Stomach (tissue), 9 donors: ENCODE data around the gene SIRT2. TPM values are rescaled to one million over a fixed set of nuclear protein-coding genes. Genes with fewer than 3 reads are reported as not detected.

Experiments
- DNase-seq, 2 donors: peaks; one replicate each; pipeline versions ENCODE4 v3.0.0 to v3.0.0-alpha.2; 2013 to 2019
- H3K27ac ChIP-seq, 5 donors: fragments of 200-600 bp in 4 of 5; sonication (generic) in 4 of 5; one replicate each; pipeline ENCODE4 v1.5.1; 2013 to 2019; ENCODE audit warnings: mild to moderate bottlenecking in 1 of 5, moderate library complexity in 1 of 5
- H3K27me3 ChIP-seq, 3 donors: fragments of 200-600 bp; sonication (generic); one replicate each; pipeline ENCODE4 v1.5.1; 2017 to 2019; ENCODE audit warnings: mixed run types in 1 of 3
- H3K36me3 ChIP-seq, 4 donors: fragments of 200-600 bp; sonication (generic); 1 replicate in 3 of 4; 2 replicates in 1 of 4; pipeline ENCODE4 v1.5.1; 2016 to 2019
- H3K4me1 ChIP-seq, 4 donors: fragments of 200-600 bp; sonication (generic); one replicate each; pipeline ENCODE4 v1.5.1; 2016 to 2019
- H3K4me3 ChIP-seq, 4 donors: fragments of 200-600 bp; sonication (generic) in 3 of 4; one replicate each; pipeline ENCODE4 v1.5.1; 2016 to 2019; ENCODE audit warnings: mild to moderate bottlenecking in 1 of 4
- H3K9me3 ChIP-seq, 4 donors: fragments of 200-600 bp; sonication (generic); one replicate each; pipeline ENCODE4 v1.5.1; 2016 to 2019
- EP300 ChIP-seq: sonication (generic); formaldehyde crosslinking; IDR thresholded peaks from one replicate; pipeline ENCODE4 v1.6.1; 2017; ENCODE audit warnings: antibody characterized with exemption
- POLR2A ChIP-seq, 4 donors: fragments of 450-650 bp; IDR thresholded peaks; one replicate each; pipeline ENCODE4 v1.6.1; 2016; ENCODE audit warnings: antibody characterized with exemption in 4 of 4, control low read depth in 2 of 4, mild to moderate bottlenecking in 1 of 4, moderate library complexity in 1 of 4
- POLR2AphosphoS5 ChIP-seq, 3 donors: sonication (generic); formaldehyde crosslinking; IDR thresholded peaks; one replicate each; pipeline ENCODE4 v1.6.1; 2016; ENCODE audit warnings: antibody characterized with exemption in 3 of 3
- WGBS, 5 donors: extraction: QIAGEN DNeasy Blood & Tissue Kit in 3 of 5; methylation state at CpG; one replicate each; pipeline versions ENCODE4 v1.1.5 to v1.1.7; 2013 to 2018; 5-methylcytosine and 5-hydroxymethylcytosine counted together
- intact Hi-C: fragments of 100-400 bp; cut with DNase I; formaldehyde crosslinking; loops from one replicate; pipeline ENCODE4 v1.15.1; 2023; ENCODE audit warnings: low total_unique reads
- polyA plus RNA-seq, 3 donors: library from polyadenylated mRNA; stranded (reverse); fragments of 200-250 nt; gene quantifications; one replicate each; pipeline ENCODE4 v1.2.3, GENCODE V29; 2013
- total RNA-seq, 5 donors: library from RNA; depleted of rRNA; stranded (reverse); fragments of >200 nt; gene quantifications; one replicate each; pipeline versions ENCODE4 v1.1.0 to v1.2.3, GENCODE V29; 2014 to 2016
- TF ChIP-seq, protein P1 (sequence below), 7 experiments: fragments of 450-650 bp in 4 of 7; fragments of 200-600 bp in 3 of 7; sonication (generic) in 3 of 7; IDR thresholded peaks; one replicate each; pipeline ENCODE4 v1.5.1; 2016 to 2019; ENCODE audit warnings: antibody characterized with exemption in 7 of 7, control low read depth in 2 of 7, mild to moderate bottlenecking in 1 of 7
- donor health status: healthy with polysubstance abuse.
- donor health status: Bipolar disorder and iron deficiency.
- donor health status: healthy.

The SIRT2 gene
- total and polyA plus RNA-seq, 8 donors: 21.1 to 764 (median 34.3) TPM

DNA sequence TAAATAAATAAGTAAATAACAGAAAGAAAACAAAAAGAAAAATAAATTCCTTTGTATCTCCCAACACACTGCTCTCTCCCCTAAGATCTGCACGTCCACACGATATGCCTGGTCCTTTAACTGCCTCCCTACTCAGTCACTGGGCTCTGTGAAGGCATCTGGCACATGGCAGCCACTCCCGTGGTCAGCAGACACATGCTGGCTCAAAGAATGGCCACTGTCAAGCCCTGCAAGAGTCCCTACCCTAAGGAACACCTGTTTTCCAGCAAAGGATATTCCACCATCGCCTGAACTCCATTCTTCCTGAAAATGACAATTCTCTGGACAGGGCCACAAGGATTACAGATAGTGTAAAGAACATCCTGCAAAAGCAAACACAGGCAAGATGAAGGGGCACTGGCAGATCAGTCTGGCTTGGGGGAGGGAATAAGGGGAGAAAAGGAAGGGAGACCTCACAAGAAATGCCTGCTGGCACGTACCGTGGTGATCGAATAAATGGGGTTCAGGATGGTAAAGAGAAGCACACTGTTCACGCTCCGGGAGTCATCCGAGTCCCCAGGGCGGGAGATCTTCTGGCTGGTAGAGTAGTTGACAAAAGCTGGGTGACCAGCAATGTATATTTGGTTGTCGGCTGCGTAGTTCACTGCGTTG, 53.9 kb downstream of the SIRT2 start:
- DNase-seq: no peak
- Histone ChIP-seq H3K4me3 (no peak overlapping the region), H3K36me3 (peaks cover 71 to 79% (median 73%) of the 10 kb centered on the region in 4 donors), H3K27ac (peak overlapping the region in 1 of 5 donors; percentile 22), H3K4me1 (peaks cover 32 to 80% (median 62%) of the 10 kb centered on the region in 4 donors), H3K27me3 (no peaks in the 10 kb centered on the region), H3K9me3 (no peaks in the 10 kb centered on the region)
- WGBS, 5 donors: 81 to 92% (median 89%) methylated on average over 14 of the region's 14 CpGs
- intact Hi-C loops: no loop called here
- TF ChIP-seq, protein P1, sequence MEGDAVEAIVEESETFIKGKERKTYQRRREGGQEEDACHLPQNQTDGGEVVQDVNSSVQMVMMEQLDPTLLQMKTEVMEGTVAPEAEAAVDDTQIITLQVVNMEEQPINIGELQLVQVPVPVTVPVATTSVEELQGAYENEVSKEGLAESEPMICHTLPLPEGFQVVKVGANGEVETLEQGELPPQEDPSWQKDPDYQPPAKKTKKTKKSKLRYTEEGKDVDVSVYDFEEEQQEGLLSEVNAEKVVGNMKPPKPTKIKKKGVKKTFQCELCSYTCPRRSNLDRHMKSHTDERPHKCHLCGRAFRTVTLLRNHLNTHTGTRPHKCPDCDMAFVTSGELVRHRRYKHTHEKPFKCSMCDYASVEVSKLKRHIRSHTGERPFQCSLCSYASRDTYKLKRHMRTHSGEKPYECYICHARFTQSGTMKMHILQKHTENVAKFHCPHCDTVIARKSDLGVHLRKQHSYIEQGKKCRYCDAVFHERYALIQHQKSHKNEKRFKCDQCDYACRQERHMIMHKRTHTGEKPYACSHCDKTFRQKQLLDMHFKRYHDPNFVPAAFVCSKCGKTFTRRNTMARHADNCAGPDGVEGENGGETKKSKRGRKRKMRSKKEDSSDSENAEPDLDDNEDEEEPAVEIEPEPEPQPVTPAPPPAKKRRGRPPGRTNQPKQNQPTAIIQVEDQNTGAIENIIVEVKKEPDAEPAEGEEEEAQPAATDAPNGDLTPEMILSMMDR (IDR thresholded peaks at IDR 0.05): no peak
- TF ChIP-seq POLR2AphosphoS5 (IDR thresholded peaks at IDR 0.05) (no peak), EP300 (no peak), POLR2A (IDR thresholded peaks at IDR 0.05) (no peak)

DNA sequence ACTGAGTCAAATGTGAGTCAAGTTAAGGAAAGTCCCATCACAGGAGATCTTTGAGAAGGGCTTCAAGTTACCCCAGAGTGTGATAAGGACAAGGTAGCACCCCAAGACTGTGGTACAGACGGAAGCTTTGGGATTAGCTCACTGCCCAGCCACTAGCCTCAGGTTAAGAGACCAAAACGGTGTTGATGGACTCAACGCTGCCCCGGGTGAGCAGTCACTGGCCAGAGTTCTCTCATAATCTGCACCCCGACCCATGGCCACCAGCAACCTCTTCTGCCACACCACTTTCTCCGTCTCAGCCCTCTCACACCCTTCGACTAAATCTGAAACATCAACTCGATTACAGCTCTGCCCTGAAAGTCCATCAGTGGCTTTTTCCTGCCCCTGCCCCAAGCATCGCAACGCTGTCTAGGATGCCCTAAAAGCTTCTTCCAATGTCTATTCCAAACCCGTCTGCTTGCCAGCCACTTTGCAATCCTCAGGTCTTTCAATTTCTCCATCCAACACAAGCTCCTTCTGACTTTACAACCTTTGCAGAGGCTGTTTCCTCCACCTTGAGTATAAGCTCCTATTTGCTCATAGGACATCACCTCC, 55.2 kb downstream of the SIRT2 start:
- no peak for DNase-seq
- Histone ChIP-seq H3K9me3 (no peaks in the 10 kb centered on the region), H3K4me1 (peaks cover 44 to 93% (median 74%) of the 10 kb centered on the region in 4 donors), H3K4me3 (no peak overlapping the region), H3K27ac (peak overlapping the region in 2 of 5 donors; percentile 52 to 63), H3K27me3 (no peaks in the 10 kb centered on the region), H3K36me3 (peaks cover 84 to 92% (median 86%) of the 10 kb centered on the region in 4 donors)
- TF ChIP-seq, protein P1 (IDR thresholded peaks at IDR 0.05): no peak
- TF ChIP-seq EP300 (no peak), POLR2AphosphoS5 (IDR thresholded peaks at IDR 0.05) (no peak), POLR2A (IDR thresholded peaks at IDR 0.05) (no peak)
- intact Hi-C loops: no loop called here
- WGBS, 5 donors: 83 to 88% (median 87%) methylated on average over 11 of the region's 11 CpGs

DNA sequence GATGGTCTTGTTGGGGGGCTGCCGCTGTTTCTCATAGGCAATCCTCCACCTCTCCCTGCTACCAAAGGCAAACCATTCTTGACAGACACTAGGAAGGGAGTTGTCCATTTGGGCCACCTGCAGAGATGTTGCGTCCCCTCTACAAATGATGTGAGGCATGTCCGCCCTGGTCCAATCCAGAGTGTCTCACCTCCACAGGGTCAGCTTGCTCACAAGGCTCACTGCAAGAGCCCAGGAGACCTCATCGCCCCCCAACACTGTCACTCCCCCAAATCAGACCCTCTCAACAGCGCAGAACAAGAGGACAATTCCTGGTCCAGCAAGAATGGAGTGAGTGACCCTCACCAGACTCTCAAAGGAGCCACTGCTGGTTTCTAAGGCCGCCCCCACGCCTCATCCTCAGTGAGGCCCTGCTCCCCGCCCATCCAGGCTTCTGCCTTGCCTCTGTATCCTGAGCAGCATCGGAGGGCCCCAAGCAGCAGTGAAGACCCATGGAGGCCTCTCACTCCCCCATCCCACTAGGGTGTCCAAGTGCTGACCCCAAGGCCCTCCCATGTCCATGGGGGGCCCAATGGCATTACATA, 56.2 kb downstream of the SIRT2 start:
- Histone ChIP-seq H3K4me3 (no peak overlapping the region), H3K9me3 (no peaks in the 10 kb centered on the region), H3K27ac (peak overlapping the region; percentile 16 to 63 (median 51)), H3K27me3 (no peaks in the 10 kb centered on the region), H3K4me1 (peaks cover 45 to 97% (median 76%) of the 10 kb centered on the region in 4 donors), H3K36me3 (peaks cover 93 to 100% (median 96%) of the 10 kb centered on the region in 4 donors)
- intact Hi-C loops: no loop called here
- TF ChIP-seq POLR2A (IDR thresholded peaks at IDR 0.05): no peak
- TF ChIP-seq, protein P1 (IDR thresholded peaks at IDR 0.05): no peak
- no peak for TF ChIP-seq POLR2AphosphoS5 (IDR thresholded peaks at IDR 0.05)
- no peak for TF ChIP-seq EP300
- 92 to 97% (median 93%) methylated on average over 8 to 9 of the region's 9 CpGs for WGBS, 5 donors
- DNase-seq: no peak

DNA sequence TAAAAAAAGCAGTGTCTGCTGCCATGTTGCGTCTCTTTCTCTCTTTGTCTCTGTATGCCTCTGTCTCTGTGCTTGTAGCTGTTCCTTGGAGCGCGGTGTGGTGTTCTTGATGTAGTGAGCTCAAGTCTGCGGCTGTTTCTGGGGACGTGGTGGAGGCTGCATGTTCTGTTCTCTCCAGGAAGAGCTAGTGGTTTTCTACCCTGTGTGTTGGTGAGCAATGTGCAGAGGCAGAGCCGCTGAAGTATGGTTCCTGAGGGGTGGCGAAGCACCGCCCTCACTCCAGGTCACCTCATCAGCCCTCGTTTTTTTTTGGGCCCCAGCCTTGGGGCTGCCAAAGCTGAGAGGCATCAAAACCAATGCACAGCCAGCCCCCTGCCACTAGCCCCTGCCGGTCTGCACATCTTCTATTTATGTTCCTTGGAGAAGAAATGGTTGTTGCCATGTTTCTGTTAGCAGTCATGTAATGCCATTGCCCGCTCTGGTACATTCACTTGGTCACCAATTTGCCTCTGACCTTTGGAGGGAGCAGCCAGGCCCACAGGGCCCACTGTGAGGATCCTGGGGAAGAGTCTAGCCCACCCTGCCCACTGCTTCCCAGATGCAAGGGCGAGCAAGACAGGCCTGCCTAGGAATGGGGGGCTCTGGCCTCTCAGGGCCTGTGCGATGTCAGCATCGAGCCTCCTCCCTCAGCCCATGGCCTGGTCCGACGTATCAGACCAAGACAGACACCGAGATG, 56.8 kb downstream of the SIRT2 start:
- 77 to 87% (median 82%) methylated on average over 15 to 17 of the region's 17 CpGs for WGBS, 5 donors
- TF ChIP-seq POLR2A (IDR thresholded peaks at IDR 0.05): no peak
- TF ChIP-seq, protein P1 (IDR thresholded peaks at IDR 0.05): no peak
- peak in 1 of 3 donors; percentile 37 for TF ChIP-seq POLR2AphosphoS5 (IDR thresholded peaks at IDR 0.05)
- H3K4me1 ChIP-seq: peaks cover 44 to 97% (median 75%) of the 10 kb centered on the region in 4 donors
- H3K9me3 ChIP-seq: no peaks in the 10 kb centered on the region
- no peaks in the 10 kb centered on the region for H3K27me3 ChIP-seq
- intact Hi-C loops: no loop called here
- H3K36me3 ChIP-seq: peaks cover 99 to 100% (median 100%) of the 10 kb centered on the region in 4 donors
- H3K27ac ChIP-seq: peak overlapping the region; percentile 16 to 78 (median 52)
- no peak overlapping the region for H3K4me3 ChIP-seq
- DNase-seq: no peak
